AG10803 (cell line): Measurements from ENCODE around the gene CD93.

Experiments used
- DNase-seq: peaks from one replicate; pipeline ENCODE4 v3.0.0; 2010; ENCODE audit warnings: low read depth
- H3K4me3 ChIP-seq: 2 replicates; pipeline ENCODE4 v1.5.1; 2011; ENCODE audit warnings: mild to moderate bottlenecking, low read length, control low read depth
- TF ChIP-seq, protein P1 (sequence below): conservative IDR thresholded peaks from 2 replicates; pipeline ENCODE4 v1.5.1; 2011; ENCODE audit warnings: mild to moderate bottlenecking, low read length, control low read depth, inconsistent platforms

The CD93 gene

GRCh38 chr20:23060629-23061028, 25.5 kb downstream of the CD93 start:
- H3K4me3 ChIP-seq = no peak overlapping the region
- TF ChIP-seq, protein P1, sequence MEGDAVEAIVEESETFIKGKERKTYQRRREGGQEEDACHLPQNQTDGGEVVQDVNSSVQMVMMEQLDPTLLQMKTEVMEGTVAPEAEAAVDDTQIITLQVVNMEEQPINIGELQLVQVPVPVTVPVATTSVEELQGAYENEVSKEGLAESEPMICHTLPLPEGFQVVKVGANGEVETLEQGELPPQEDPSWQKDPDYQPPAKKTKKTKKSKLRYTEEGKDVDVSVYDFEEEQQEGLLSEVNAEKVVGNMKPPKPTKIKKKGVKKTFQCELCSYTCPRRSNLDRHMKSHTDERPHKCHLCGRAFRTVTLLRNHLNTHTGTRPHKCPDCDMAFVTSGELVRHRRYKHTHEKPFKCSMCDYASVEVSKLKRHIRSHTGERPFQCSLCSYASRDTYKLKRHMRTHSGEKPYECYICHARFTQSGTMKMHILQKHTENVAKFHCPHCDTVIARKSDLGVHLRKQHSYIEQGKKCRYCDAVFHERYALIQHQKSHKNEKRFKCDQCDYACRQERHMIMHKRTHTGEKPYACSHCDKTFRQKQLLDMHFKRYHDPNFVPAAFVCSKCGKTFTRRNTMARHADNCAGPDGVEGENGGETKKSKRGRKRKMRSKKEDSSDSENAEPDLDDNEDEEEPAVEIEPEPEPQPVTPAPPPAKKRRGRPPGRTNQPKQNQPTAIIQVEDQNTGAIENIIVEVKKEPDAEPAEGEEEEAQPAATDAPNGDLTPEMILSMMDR = no peak
- no peak for DNase-seq

DNA sequence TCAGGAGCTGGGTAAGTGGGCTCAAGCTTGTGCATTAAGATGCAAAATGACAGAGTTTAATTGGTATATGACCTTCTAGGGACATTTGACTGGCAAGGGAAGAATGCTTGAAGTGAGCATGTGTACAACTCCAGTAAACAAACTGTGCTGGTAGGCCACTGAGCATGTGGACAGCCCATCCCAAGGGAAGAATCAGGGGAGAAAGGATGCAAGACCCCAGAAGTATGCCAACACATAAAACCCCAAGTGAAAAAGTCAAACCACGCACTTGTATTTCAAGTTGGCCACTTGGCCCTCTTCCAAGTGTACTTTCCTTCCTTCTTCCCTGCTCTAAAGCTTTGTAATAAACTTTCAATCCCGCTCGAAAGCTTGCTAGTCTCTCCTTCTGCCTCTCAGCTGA, 26.3 kb downstream of the CD93 start:
- no peak overlapping the region for H3K4me3 ChIP-seq
- DNase-seq = no peak
- TF ChIP-seq, protein P1 = no peak

DNA sequence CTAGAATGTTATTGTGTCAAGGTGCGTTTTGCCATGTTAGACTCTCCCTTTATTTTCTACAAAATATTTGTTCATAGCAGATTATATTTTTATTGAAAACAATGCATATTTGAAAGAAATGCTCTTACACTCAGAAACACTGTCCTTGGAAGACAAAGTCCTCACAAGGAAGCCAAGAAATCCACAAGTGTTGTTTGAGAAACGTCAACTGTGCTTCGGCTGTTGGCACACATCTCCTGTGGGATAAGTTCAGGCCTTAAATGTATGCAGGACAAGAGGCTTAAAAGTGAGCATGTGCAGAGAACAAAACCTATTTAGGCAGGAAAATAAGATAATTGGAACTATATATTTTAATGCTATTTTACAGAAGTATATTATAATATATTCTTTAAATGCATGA, 27.1 kb downstream of the CD93 start:
- TF ChIP-seq, protein P1 = no peak
- DNase-seq = no peak
- no peak overlapping the region for H3K4me3 ChIP-seq

- no peak for DNase-seq
- no peak overlapping the region for H3K4me3 ChIP-seq
- TF ChIP-seq, protein P1 = 0 out of 2 replicates have a peak, but pooled peaks have one; percentile 4
Measured at GRCh38 chr20:23058240-23058639, 27.9 kb downstream of the CD93 start.

GRCh38 chr20:23052904-23053303, 33.2 kb downstream of the CD93 start:
- TF ChIP-seq, protein P1 = no peak
- no peak overlapping the region for H3K4me3 ChIP-seq
- DNase-seq = no peak

GRCh38 chr20:23050847-23051627, 35.1 kb downstream of the CD93 start:
- peak; percentile 72 for DNase-seq
- peak overlapping the region; percentile 60 for H3K4me3 ChIP-seq
- TF ChIP-seq, protein P1 = peak; percentile 76
